Ishikawa (cell line): Measurements from ENCODE around the gene ZDHHC5.

Source experiments
- CEBPB ChIP-seq: IDR thresholded peaks from 2 replicates; pipeline ENCODE4 v1.6.1; 2012
- CREB1 ChIP-seq: IDR thresholded peaks from 2 replicates; pipeline ENCODE4 v1.6.1; 2012; ENCODE audit warnings: low read depth
- EGR1 ChIP-seq: IDR thresholded peaks from 2 replicates; pipeline ENCODE4 v1.6.1; 2012
- EP300 ChIP-seq: IDR thresholded peaks from 2 replicates; pipeline ENCODE4 v1.6.1; 2012; ENCODE audit warnings: borderline replicate concordance
- FOXM1 ChIP-seq: IDR thresholded peaks from 2 replicates; pipeline ENCODE4 v1.6.1; 2012; ENCODE audit warnings: low read depth, borderline replicate concordance
- NFIC ChIP-seq: IDR thresholded peaks from 2 replicates; pipeline ENCODE4 v1.6.1; 2012
- RAD21 ChIP-seq: IDR thresholded peaks from 2 replicates; pipeline ENCODE4 v1.6.1; 2012; ENCODE audit warnings: low read depth
- TAF1 ChIP-seq: IDR thresholded peaks from 2 replicates; pipeline ENCODE4 v1.6.1; 2012; ENCODE audit warnings: low read depth, mild to moderate bottlenecking
- TCF12 ChIP-seq: IDR thresholded peaks from 2 replicates; pipeline ENCODE4 v1.6.1; 2012; ENCODE audit warnings: low read depth
- YY1 ChIP-seq: IDR thresholded peaks from 2 replicates; pipeline ENCODE4 v1.6.1; 2012; ENCODE audit warnings: low read depth
- TF ChIP-seq, protein P1 (sequence below): IDR thresholded peaks from 2 replicates; pipeline ENCODE4 v1.6.1; 2012
- TF ChIP-seq, protein P2 (sequence below): IDR thresholded peaks from 2 replicates; pipeline ENCODE4 v1.6.1; 2012; ENCODE audit warnings: low read depth, mild to moderate bottlenecking

DNA sequence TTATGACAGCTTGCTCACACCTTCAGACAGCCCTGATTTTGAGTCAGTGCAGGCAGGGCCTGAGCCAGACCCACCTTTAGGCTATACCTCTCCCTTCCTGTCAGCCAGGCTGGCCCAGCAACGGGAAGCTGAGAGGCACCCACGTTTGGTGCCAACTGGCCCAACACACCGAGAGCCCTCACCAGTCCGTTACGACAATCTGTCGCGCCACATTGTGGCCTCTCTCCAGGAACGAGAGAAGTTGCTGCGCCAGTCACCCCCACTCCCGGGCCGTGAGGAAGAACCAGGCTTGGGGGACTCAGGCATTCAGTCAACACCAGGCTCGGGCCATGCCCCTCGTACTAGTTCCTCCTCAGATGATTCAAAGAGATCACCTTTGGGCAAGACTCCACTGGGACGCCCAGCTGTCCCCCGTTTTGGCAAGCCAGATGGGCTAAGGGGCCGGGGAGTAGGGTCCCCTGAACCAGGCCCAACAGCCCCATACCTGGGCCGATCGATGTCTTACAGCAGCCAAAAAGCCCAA is 31.0 kb downstream of the ZDHHC5 start:
- TF ChIP-seq, protein P1, sequence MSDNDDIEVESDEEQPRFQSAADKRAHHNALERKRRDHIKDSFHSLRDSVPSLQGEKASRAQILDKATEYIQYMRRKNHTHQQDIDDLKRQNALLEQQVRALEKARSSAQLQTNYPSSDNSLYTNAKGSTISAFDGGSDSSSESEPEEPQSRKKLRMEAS = no peak
- TF ChIP-seq CREB1 (no peak), NFIC (no peak), CEBPB (no peak), EP300 (no peak), YY1 (no peak), TCF12 (no peak), EGR1 (no peak), RAD21 (no peak), TAF1 (no peak), FOXM1 (no peak)
- TF ChIP-seq, protein P2, sequence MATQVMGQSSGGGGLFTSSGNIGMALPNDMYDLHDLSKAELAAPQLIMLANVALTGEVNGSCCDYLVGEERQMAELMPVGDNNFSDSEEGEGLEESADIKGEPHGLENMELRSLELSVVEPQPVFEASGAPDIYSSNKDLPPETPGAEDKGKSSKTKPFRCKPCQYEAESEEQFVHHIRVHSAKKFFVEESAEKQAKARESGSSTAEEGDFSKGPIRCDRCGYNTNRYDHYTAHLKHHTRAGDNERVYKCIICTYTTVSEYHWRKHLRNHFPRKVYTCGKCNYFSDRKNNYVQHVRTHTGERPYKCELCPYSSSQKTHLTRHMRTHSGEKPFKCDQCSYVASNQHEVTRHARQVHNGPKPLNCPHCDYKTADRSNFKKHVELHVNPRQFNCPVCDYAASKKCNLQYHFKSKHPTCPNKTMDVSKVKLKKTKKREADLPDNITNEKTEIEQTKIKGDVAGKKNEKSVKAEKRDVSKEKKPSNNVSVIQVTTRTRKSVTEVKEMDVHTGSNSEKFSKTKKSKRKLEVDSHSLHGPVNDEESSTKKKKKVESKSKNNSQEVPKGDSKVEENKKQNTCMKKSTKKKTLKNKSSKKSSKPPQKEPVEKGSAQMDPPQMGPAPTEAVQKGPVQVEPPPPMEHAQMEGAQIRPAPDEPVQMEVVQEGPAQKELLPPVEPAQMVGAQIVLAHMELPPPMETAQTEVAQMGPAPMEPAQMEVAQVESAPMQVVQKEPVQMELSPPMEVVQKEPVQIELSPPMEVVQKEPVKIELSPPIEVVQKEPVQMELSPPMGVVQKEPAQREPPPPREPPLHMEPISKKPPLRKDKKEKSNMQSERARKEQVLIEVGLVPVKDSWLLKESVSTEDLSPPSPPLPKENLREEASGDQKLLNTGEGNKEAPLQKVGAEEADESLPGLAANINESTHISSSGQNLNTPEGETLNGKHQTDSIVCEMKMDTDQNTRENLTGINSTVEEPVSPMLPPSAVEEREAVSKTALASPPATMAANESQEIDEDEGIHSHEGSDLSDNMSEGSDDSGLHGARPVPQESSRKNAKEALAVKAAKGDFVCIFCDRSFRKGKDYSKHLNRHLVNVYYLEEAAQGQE = no peak
